Occipital lobe (tissue), 2 donors: ENCODE measurements around the gene PCED1B. TPM values are rescaled to one million over a fixed set of nuclear protein-coding genes. Genes with fewer than 3 reads are reported as not detected.
"Not testable (repeated sequence)": the region's sequence is repeated elsewhere in the genome, so short reads cannot be mapped to it uniquely, and the experiment has no call there.

Source experiments
- DNase-seq: peaks from one replicate; lab custom pipeline; 2025; lab: John Stamatoyannopoulos, UW
- total RNA-seq: library from RNA; depleted of rRNA; stranded (reverse); fragments of >200 nt; gene quantifications from one replicate; pipeline ENCODE4 v1.2.3, GENCODE V29; 2014

Gene PCED1B
- total RNA-seq, 1 donor from 2014 or later: 0.94 TPM

DNA sequence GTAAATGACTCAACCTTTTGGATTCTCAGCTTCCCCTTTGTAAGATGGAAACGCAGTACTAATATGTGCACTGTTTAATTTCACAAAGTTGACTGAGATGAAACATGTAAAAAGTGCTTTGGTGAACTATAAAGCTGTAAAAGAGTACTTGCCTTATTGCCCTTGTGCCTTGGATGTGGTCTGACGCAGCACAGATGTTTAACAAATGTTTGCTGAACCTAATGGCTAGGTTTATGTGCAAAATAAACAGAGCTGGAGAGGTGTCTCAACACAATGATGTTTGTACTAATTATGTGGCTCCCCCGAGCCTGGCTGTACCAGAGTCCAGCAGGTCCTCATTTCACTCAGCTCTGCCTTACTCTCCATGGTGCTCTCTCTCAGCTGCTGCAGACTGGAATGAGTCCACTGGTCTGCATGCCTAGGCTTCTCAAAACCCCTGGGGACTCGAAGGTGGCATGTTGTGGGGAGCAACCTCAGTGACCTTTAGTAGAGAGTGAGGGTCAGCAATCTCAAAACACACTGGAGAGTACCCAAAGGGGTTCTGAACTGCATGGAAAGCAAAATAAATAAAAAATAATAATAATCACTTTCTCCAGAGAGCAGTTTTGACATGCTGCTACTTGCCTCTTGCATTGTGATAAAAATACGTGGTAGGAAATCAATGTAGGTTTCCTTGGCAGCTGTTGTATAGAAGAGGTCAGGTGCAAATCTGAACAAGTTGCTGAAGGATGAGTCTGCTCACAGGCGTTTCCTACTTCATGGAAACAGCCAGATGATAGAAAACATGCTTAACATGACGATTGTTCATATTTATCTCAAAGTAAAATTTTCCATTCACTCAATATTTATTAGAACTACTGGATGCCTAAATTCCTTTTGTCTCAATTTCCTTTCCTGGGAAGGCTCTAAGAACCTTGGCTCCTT, 8.9 kb downstream of the PCED1B start:
- no peak for DNase-seq

- DNase-seq: no peak
These were observed 11.6 kb downstream of the PCED1B start for GRCh38 chr12:47091009-47091408.

GRCh38 chr12:47094804-47095203, 15.4 kb downstream of the PCED1B start:
- no peak for DNase-seq

DNA sequence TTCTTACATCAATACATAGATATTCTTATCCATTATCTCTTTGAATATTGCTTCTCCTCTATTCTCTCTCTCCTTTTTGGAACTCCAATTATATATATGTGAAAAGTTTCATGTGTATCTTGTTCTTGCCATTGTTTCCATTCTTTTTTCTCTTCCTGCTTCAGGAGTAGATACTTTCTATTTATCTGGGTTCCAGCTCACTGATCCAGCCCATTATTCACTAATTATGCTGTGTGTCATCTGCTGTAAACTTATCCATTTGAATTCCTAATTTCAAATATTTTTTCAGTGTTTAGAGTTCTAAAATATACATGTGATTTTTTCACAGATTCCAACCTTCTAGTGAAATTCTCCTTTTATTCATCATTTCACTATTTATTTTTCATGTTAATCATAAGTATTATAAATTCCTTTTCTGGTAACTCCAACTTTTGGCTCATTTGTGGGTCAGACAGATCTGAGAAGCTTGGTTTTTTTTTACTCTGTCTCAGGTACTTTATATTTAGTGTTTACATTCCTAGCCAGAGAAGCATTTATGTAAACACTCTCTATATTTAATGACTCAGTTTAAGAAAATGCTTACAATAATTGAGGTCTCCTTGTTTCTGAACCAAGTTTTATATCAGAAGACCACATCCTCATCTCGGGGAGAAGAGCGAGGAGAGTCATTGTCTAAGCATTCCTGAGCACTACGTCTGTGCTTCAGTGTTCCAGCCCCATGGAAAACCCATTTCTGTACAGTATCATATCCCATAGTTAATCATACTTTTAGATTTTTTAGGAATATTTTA, 16.2 kb downstream of the PCED1B start:
- no peak for DNase-seq

- DNase-seq: no peak
These were observed 18.0 kb downstream of the PCED1B start for GRCh38 chr12:47097276-47097896.

DNA sequence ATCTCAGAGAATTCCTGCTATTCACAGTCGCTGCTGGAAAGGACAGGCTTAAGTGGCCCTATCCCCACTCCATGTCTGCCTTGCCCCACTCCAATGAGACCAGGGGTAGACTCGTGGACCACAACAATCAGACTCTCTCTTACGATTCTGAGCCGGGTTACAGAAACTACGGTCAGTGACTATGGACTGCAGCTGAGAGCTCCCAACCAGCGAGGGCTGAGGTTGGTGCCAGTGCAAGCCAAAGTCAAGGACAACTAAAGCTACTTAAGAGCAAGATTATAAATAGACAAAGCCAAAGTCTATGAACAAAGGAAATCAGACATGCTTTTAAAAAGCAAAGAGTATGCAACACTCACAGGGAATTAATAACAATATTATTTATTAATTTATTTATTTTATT, 18.7 kb downstream of the PCED1B start:
- no peak for DNase-seq

DNA sequence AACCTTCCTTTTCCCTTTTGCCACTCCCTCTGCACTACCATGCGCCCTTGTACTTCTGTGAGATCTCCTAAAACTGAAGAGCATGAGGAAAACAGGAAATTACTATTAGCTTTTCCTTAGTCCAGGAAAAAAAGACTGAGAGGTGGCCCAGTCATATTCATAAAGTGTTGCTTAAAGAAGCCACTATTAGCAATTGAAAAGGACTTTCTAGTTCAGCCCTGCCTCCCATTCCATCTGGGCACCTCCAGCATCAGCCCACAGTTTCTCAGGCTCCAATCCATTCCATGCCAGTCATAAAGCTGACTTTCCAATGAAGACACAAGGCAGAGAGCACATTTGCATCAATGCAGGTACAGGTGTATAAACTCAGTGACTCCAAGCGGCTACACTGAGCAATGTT, 20.2 kb downstream of the PCED1B start:
- DNase-seq: no peak

GRCh38 chr12:47100160-47100559, 20.7 kb downstream of the PCED1B start:
- no peak for DNase-seq

- no peak for DNase-seq
These were observed 23.0 kb downstream of the PCED1B start for GRCh38 chr12:47102406-47102805.

DNA sequence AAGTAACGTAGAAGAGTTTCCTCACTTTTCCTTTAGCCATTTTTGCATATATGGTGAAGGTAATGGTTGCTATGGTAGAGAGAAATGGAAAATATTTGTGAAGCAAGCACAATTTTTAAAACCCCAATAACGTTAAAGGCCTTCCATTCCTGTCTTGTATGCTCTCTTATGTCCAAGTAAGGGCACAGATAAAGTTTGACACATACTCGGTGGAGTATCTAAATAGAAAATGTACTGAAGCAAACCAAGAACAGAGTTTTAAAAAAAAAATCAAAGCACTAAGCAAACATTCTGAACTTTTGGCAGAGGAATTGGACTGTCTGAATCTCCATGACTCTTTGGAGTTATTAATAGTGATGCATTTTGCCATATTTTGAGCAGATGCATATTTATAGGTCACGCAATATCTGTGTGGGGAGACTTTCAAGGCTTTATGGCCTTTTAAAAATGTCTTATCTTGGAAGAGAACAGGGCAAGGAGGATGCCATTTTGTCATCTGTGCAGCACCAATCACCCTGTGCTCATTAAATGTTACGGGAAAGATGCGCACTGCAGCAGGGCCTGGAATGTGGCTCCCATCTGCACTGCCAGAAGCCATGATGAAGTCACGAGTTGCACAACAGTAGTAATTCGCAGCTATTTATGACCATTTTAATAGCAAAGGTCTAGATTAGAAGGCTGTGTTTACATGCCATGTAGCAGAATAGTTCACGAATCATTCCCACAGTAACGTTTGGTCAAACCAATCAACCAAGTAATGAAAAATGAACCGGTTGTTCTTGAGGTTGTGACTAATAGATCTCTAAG, 23.6 kb downstream of the PCED1B start:
- no peak for DNase-seq

GRCh38 chr12:47105914-47106674, 26.7 kb downstream of the PCED1B start:
- DNase-seq: no peak

GRCh38 chr12:47107446-47107845, 28.0 kb downstream of the PCED1B start:
- no peak for DNase-seq

DNA sequence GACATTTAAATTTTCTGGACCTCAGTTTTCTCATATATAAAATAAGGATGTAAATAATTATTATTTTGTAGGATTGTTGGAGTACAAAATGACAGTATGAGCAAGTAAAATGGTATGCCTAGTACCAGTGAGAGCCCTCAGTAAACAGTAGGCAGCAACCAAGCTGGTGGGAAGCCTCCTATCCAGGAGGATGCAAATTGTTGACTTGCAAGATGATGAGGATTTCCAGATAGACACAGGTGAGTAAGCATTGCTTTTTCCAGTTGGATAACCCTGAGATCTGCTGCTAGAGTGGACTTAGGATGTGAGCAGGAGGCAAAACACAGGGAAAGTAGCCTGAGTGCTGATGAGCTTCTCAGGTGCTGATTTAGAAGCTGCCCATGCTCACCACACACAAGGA, 28.5 kb downstream of the PCED1B start:
- no peak for DNase-seq

GRCh38 chr12:47110011-47110541, 30.7 kb downstream of the PCED1B start:
- no peak for DNase-seq

DNA sequence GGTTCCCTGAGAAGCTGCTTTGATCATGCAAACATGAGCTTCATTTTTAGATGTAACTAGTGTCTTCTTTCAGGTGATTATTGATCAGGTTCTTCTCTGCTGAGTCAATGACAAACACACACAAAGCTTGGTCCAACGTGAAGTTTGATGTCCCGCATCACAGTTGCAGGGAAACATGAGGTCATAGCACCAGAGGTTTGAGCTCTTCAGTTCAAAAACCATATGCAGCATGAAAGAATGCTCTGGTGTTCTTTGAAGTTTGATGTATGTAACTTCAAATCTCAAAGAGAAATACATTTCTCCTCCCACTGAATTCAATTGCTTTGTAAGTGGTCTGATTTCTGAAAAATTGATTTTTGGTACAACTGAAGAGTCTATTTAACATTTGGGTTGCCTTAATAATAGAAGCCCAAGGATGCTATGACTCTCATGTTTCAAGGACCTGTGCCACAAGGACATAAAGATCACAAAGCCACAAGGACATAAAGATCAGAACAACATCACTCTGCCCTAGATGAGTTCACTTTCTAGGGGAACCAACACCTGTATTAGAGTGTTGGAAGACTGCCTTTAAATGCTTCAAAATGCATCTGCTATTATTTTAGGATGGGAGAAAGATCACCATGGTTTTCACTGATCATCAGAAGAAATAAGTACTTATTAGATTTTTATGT, 31.4 kb downstream of the PCED1B start:
- no peak for DNase-seq

GRCh38 chr12:47111392-47111778, 32.0 kb downstream of the PCED1B start:
- DNase-seq: no peak

- DNase-seq: no peak
These were observed 32.4 kb downstream of the PCED1B start for GRCh38 chr12:47111854-47112253.

DNA sequence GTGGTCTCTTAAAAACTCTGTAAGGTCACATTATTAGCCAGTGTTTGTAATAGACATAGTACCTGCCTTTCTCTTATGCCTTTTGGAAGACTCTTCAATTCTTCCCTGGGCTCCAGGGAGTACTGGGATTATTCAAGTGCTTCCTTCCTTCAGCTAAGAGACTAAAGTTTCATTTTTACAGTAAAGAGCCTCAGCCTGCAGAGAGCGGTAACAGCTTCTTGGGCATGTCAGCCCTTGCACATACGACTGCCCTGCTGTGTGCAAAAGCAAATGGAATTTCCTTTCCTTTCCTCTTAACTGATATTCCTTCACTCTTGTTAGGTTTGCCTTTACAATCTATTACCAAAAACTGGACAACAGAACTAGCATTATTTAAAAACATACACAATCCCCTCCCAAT, 33.3 kb downstream of the PCED1B start:
- DNase-seq: no peak

GRCh38 chr12:47114481-47114892, 35.1 kb downstream of the PCED1B start:
- DNase-seq: no peak

GRCh38 chr12:47117305-47117704, 37.9 kb downstream of the PCED1B start:
- not testable (repeated sequence) for DNase-seq
